ENCODE results near the gene MRPL47. TPM values are rescaled to one million over a fixed set of nuclear protein-coding genes. Genes with fewer than 3 reads are reported as not detected.

Gene MRPL47
- total RNA-seq, 1 donor from 2014 or later, result 31.1 TPM

DNA sequence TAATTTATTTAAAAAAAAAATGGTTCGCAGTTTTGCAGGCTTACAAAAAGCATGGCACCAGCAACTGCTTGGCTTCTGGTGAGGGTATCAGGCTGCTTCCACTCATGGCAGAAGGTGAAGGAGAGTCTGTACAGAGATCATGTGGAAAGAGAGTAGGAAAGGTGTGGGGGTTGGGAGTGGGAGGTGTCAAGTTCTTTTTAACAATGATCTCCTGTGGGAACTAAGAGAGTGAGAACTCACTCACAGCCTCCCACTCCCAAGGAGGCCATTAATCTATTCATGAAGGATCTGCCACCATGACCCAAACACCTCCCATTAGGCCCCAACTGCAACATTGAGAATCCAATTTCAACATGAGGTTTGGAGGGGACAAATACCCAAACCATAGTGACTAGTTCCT, 62.8 kb downstream of the MRPL47 start:
- Mint-ChIP-seq H3K4me1 (no peaks in the 10 kb centered on the region), H3K36me3 (no peaks in the 10 kb centered on the region), H3K27me3 (ENCODE audit: low read depth) (peaks cover 1% of the 10 kb centered on the region), H3K9me3 (no peaks in the 10 kb centered on the region), H3K4me3 (no peak overlapping the region), H3K27ac (no peak overlapping the region)
- no peak for TF ChIP-seq CTCF (IDR thresholded peaks at IDR 0.05; ENCODE audit: unreplicated experiment)
- no peak for DNase-seq (ENCODE audit: low spot score in 2 of 2, unreplicated experiment in 2 of 2)

- Mint-ChIP-seq H3K4me1 (no peaks in the 10 kb centered on the region), H3K27me3 (ENCODE audit: low read depth) (peaks cover 1% of the 10 kb centered on the region), H3K9me3 (no peaks in the 10 kb centered on the region), H3K4me3 (no peak overlapping the region), H3K36me3 (no peaks in the 10 kb centered on the region), H3K27ac (no peak overlapping the region)
- no peak for TF ChIP-seq CTCF (IDR thresholded peaks at IDR 0.05; ENCODE audit: unreplicated experiment)
- DNase-seq (ENCODE audit: low spot score in 2 of 2, unreplicated experiment in 2 of 2), result no peak
These were observed 63.3 kb downstream of the MRPL47 start for GRCh38 chr3:179541094-179541493.

Other genes with a start within 250 kb of the MRPL47 start
- gene GNB4, start 153.2 kb downstream of the MRPL47 start, total RNA-seq, result 18.7 to 19.1 TPM (median 19.1 TPM) in 3 replicates
- gene ACTL6A, start 41.7 kb downstream of the MRPL47 start, total RNA-seq, result 43.5 to 45.2 TPM (median 44.2 TPM) in 3 replicates
- 63.8 to 67.5 TPM (median 66.9 TPM) in 3 replicates for gene NDUFB5, start 156 bp upstream of the MRPL47 start, total RNA-seq
- gene USP13, start 48.4 kb upstream of the MRPL47 start, total RNA-seq, result 10.3 to 11.3 TPM (median 10.6 TPM) in 3 replicates